HG03354 (cell line): ENCODE measurements around the gene IL23R.
"Not testable (repeated sequence)": the region's sequence is repeated elsewhere in the genome, so short reads cannot be mapped to it uniquely, and the experiment has no call there.

Source experiments
- ATAC-seq: cut with Tn5 transposase; IDR thresholded peaks from one replicate; pipeline ENCODE4 v1.9.1; 2021; ENCODE audit warnings: mild to moderate bottlenecking; ENCODE audit not compliant: unreplicated experiment, poor library complexity, severe bottlenecking

The IL23R gene

DNA sequence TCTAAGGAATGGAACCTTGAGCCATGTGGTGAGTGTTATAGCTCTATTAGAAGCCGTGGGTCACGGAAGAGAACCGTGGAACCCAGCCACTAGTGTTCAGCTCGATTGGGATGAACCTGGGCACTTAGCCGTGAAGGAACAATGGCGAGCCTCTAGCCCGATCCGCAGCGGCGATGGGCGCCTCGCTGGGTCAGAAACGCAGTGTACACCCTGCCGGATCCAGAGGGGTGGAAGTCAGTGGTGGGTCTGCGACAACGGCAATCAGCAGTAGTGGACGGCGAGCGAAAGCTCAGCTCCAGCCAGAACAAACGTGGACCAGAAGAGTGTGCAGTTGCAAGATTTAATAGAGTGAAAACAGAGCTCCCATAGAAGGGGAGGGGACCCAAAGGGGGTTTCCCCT, 18.3 kb upstream of the IL23R start:
- not testable (repeated sequence) for ATAC-seq

DNA sequence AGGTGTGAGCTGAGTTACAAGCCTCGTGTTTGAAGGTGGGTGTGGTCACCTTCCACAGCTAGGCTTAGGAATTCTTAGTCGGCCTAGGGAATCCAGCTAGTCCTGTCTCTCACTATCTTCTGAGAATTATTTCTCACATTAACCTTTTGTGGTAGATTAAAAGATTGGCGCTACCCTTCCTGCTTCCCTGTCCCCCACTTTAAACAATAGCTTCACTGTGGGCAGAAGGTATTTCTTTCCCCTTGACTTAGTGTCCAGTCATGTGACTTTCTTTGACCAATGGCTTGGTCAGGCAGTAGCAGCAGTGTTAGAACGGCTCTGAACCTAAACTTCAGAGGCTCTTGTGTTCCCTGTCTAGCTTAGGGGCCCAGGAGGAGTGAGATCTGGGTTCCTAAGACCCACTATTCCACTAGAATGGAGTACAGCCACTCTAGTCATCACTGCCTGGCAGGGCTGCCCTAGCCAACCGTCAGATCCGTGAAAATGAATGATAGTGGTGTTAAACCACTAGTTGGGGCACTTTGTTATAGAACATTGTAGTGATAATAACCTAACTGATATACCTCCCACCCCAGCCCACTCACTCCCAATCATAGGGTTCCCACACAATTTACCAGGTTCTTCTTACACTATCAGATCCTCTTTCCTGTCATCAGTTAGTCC, 17.6 kb upstream of the IL23R start:
- peak; percentile 38 for ATAC-seq

DNA sequence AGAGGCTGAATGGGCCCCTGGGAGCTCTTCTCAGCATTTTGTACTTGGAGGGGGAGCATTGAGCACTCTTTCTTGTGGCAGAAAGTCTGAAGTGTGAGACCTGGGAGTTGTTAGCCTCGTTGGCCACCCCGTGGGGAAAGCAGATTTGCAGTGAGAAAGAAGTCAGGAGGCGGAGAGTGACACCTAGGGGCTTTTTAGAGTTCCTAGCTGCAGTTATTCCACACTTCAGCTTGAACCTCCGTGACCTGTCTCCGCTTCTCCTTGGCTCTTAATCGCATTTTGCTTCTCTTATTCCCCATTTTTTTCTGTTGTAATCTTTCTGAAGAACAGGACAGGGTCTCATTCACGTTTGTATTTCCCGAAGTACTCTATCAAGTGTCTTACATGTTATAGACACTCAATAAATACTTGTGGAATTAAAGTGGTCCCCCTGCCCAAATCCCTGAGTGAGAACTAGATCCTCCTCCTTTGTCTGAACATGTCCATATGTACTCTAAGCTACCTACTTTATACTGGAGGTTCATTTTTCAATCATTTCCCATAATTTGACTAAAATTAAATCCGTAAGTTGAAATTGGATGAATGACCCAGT, 17.0 kb upstream of the IL23R start:
- ATAC-seq: peak; percentile 97

DNA sequence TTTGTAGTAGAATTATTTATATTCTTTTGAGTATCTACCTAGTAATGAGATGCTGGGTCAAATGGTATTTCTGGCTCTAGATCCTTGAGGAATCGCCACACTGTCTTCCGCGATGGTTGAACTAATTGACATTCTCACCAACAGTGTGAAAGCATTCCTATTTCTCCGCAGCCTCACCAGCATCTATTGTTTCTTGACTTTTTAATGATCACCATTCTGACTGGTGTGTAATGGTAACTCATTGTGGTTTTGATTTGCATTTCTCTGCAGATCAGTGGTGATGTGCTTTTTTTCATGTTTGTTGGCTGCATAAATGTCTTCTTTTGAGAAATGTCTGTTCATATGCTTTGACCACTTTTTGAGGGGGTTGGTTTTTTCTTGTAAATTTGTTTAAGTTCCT, 15.3 kb upstream of the IL23R start:
- no peak for ATAC-seq

DNA sequence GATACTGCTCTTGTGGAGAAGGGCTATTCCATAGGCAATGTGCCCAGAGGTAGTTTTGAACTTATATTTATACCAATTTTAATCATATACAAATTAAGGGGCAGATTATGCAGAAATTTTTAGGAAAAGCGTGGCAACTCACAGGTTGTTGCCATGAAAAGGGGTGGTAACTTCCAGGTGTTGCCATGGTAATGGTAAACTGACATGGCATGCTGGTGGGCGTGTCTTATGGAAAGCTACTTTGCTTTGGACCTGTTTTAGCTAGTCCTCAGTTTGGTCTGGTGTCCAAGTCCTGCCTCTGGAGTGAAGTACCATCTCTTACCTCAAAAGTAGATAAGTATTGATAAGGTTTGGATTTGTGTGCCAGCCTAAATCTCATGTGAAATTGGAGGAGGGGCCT, 7.9 kb upstream of the IL23R start:
- no peak for ATAC-seq

DNA sequence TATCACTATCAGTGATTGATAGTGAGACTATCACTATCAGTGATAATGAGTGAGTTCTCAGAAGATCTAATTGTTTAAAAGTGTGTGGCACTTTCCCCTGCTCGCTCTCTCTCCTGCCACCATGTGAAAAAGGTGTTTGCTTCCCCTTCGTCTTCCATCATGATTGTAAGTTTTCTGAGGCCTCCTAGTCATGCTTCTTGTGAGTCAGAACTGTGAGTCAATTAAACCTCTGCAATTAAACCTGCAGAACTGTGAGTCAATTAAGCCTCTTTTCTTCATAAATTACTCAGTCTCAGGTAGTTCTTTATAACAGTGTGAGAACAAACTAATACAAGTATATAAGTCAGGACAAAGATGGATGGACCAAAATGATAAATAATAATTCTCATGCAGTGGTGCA, 7.0 kb upstream of the IL23R start:
- no peak for ATAC-seq

DNA sequence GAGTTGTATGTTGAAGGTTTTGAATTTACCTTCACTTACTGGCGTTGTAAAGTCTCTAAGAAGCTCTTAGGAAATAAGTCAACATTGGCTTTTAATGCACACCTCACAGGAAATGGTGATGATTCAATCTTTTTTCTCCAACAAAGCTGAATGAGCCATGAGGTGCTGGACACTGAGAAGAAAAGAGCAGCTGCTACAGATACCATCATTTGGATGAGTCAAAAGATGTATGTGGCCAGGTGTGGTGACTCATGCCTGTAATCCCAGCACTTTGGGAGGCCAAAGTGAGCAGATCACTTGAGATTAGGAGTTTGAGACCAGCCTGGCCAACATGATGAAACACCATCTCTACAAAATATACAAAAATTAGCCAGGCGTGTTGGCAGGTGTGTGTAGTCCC, 3.3 kb upstream of the IL23R start:
- ATAC-seq: peak; percentile 67

DNA sequence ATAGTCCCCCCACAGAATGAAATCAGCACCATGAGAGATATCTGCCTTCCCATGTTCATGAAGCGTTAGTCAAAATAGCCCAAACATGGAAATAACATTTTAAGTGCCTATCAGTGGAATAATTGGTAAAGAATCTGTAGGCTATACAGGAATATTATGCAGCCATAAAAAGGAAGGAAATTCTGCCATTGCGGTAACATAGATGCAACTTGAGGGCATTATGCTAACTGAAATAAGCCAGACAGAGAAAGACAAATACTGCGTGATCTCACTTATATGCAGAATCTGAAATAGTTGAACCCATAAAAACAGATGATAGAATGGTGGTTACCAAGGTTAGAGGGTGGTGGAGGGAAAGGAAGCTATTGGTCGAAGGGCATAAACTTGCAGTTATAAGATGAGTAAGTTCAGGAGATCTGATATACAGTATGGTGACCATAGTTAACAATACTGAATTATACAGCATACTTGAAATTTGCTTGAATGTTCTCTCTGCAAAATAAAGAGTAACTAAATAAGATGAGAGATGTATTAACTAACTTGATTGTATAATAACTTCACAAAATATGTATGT, 699 bp upstream of the IL23R start:
- ATAC-seq: no peak

DNA sequence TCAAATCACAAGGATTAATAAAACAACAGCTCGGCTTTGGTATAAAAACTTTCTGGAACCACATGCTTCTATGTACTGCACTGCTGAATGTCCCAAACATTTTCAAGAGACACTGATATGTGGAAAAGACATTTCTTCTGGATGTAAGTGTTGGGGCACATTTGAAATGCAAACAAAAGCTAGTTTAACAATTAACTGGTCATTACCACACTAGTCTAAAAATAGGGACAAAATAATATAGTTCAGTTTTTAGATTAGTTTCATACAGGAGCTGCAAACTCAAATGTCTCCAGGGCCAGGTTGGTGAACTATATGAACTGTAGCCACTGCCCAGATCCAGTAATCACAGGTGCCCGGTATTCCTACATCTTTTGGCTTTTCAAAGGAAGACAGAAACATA, 3.2 kb downstream of the IL23R start:
- peak; percentile 57 for ATAC-seq

DNA sequence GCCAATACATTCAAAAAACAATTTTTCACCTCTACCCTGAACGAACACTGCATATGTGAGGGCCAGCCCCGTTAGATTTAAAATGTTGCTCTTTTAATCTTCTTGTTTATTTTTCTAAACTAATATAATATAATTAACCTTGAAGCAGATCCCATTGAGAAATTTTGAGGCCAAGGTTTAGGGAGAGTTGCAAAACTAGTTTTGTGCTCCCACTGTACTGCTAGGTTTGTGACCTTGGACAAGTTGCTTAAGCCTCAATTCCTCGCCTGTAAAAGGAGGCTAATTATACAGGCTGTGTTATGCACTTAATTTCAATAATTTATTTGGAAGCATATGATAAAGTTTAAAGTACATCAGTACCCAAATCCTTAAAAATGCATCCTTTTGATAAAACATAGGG, 3.7 kb downstream of the IL23R start:
- no peak for ATAC-seq

DNA sequence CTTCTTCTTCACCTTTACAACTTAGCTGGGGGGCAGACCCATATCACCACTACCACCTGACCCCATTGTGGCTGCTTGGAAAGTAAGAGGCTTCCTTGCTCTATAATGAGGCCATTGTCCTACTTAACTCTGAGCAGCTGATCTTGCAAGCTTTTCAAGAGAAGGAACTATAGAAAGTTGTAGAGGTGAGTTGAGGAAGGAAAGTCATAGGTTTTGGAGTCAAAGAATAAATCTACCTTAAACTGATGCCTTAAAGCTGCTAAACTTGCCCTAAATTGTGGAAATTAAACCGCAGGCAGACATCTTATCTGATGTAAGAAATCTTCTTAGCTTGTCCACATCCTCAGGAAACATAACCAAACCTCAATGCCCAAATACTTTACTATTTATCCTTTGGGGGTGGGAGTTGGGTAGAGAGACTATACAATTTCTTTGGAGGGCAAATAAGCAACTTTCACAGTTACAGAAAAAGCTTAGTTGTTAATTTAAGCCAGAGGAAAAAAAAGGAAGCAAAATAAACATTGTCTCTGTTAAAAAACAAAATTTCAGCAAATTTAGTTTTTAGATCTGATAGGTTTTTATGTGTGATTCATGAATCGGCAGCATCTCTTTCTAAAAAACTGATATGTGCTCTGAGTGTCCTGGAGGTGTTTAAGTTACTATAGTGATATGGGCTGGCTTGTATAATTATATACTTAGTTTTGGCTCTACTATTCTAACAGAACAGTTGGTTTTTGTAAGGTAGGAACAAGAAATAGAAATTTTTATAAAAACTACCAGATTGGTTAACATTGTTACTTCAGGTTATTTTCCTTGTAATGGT, 4.7 kb downstream of the IL23R start:
- ATAC-seq: no peak

DNA sequence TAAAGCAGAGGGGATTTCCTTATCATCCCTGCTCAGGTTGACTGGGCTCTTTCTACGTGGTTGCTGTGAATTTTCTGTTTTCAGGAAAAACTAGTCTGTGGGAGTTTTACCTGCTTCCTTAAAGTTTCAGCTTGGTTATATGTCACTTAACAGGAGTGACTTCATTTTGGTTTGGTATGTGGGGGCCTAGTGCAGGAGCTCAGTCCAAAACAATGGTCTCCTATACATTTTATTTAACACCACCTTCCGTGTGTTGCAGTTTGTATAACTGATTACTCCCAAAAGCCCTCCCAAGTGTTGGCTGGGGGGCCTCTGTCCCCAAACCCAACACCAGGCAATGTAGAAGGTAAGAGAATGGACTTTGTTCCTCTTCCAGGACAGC, 5.3 kb downstream of the IL23R start:
- no peak for ATAC-seq

DNA sequence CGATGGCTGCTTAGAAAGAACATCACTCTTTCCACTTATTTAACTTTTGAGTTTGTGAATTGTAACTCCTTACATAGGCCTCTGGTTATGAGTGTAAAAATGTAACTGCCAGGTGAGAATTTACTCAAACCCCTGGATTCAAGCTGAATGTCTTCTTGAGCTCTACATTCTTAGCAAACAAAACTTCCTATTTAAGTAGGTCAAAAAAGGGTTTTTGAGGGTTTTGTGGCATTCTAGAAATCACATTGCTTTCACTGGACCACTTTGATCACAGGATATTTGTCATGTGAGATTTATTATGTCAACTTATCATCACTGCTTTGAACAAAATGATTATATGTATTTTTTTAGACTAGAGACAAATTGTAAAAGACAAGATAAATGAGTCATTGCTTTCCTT, 5.7 kb downstream of the IL23R start:
- ATAC-seq: no peak

DNA sequence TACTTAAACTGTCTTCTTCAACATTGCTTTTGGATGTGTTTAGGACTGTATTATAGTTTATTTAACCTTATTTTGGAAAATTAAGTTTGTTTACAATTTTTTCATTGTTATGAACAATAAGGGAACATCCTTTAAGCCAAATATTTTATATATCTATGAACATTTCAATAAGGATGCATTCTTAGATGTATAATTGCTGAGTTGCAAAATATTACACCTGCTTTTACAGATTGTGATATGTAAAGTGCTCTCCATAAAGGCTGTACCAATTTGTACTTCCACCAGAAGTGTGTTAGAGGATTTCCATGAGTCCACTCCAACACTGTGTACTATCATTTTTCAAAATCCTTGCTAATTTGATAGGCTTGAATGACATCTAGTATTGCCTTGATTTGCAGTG, 7.7 kb downstream of the IL23R start:
- no peak for ATAC-seq

DNA sequence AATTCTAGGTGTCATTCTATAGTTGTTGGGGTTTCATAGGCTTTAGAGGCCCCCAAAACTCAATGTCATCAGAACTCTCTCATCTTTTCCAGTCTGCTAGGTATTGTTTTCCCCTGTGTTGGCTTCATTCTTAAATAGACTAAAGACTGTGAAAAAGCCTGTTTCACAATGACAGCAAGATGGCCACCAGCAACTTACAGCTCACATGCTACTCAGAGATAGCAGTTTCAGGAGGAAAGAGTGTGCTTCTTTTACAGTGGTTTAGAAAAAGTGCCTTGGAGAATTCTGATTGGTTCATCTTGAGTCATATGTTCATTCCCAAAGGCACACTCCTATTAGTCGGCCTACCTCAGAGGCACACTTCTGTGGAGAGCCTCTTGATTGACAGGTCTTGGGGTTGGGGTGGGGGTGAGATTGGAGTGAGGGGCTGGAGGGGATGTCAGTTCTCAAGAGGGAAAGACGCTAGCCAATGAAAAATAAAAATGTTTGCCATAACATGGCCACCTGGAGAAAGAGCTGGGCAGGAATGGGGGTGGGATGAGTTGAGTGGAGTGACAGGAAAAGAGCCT, 8.5 kb downstream of the IL23R start:
- no peak for ATAC-seq

DNA sequence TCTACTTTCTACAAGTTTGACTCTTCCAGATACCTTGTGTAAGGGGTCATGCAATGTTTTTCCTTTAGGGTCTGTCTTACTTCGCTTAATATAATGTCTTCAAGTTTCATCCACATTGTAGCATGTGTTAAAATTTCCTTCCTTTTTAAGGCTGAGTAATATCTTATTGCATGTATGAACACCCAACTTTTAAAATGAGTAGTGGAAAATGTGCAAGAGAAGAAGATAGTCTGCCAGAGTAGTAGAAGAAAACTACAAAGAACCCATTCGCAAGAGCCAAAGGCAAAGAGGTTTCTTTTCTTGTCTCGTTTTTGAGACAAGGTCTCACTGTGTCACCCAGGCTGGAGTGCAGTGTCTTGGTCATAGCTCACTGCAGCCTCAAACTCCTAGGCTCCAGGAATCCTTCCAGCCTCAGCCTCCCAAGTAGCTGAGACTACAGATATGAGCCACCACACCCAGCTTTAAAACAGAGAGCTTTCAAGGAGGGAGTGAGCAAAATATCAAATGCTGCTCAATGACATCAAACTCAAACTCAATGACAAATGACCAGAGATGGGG, 9.4 kb downstream of the IL23R start:
- no peak for ATAC-seq

DNA sequence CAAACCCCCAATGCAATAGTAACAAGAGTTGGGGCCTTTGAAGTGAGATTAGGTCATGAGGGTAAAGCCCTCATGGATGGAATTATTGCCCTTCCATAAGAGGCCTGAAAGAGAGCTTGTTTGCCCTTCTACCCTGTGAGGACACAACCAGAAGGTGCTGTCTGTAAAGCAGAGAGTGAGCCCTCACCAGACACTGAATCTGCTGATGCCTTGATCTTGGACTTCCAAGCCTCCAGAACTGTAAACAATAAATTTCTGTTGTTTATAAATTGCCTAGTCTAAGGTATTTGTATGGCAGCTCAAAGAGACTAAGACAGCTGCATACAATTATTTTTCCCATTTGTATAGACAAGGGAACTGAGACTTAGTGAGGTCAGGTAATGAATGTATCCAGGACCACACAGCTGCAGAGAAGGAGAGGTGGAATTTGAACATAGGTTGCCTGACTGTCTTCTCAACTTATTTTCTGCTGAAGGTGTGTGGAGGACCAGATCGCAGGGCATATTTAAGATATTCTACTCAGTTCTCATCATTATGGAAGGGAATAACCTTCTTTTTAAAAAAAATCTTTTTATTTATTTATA, 18.7 kb downstream of the IL23R start:
- no peak for ATAC-seq

DNA sequence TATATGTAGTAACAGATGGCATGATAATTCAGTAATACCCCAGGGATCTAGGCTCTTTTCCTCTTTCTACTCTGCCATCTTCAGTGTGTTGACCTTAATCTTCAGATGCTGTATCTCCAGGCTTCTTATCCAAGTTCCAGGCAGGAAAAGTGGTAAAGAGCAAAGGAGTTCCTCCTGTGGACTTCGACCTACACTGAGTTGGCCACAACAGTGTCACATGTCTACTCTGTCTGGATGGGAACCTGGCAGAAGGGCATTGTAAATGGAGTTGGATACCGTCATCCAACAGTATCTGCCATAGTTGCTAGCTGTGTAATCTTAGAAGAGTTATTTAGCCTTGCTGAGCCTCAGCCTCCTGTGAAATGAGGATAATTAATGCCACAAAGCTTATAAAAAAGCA, 21.9 kb downstream of the IL23R start:
- no peak for ATAC-seq

DNA sequence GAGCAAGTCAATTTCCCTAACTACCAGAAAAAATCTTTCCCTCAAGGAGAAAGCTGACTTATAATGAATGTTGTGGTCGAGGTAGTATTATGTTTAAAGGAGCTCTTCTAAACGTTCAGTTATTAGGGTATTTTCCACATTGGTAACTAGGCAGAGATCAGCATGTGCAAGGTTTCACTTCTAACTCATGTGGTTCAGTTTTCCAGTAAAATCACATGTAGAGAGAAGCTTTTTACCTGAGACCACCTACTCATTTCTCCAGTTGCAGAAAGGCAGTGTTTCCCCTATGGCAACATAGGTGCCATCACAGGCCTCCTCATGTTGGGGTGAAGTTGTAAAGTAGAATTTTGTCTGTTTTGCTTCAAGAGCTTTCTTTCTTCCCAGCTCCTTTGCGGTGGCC, 23.7 kb downstream of the IL23R start:
- ATAC-seq: no peak

DNA sequence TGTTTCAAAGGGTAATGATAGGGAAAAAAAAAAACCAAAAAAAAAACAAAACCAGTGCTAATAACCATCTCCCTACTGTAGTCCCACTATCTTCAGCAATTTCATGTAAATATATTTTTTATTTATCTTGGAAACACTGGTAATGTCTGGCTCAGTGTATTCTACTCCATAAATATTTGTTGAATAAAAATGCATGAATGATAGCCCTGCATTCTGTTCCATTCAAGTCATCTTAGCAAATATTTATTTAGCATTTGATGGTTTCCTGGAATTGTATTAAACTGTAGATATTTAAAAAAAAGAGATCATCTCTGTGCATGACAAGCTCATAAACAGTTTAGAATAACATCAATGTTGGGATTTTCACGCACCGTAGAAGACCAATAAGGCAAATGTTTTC, 24.2 kb downstream of the IL23R start:
- no peak for ATAC-seq
